ENCODE results near the gene ABAT.

DNA sequence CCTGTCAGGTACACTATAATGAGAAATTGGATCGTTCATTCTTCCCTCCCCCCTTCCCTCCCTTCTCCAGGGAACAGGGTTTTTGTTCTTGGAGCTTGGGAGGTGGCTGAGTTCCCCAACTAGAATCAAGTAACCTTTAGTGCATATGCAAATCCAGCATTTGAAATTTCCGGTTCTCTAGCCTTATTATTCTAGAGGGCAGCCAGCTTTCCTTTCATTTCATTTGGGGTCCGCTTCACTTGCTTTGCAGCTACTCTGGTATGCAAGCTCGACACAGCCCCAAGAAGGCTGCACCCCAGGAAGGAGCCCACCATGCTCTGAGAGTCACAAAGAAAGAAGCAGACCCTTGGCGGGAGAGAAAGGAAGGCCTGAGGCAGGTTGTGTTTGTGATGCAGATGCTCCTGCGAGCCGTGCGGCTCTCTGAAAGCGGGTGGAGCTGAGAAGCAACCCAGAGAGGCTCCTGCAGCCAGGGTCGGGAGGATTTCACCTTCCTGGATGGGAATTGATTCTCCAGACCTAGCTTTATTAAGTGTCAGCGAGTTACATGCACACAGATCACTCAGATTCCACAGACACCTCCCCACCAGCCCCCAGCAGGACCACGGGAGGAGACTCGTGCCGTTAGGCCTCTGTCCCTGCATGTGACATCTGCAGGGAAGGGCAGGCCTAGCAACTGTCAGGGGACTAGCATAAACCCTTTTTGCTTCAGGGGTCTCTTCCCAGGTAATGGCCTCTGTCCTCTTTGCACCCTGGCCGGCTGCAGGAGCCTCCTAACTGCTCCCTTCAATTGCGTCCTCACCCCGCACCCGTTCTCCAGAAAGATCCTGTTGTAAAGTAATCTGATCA is 157.7 kb downstream of the ABAT start:
- TF ChIP-seq ISL1 (CRISPR knock-in tag; IDR thresholded peaks at IDR 0.05) (no peak), OSR1 (CRISPR knock-in tag; IDR thresholded peaks at IDR 0.05) (no peak), ARNTL (CRISPR knock-in tag; IDR thresholded peaks at IDR 0.05; ENCODE audit: borderline replicate concordance, low read depth) (no peak), PPARA (CRISPR knock-in tag; IDR thresholded peaks at IDR 0.05; ENCODE audit: borderline replicate concordance) (no peak), ESRRG (CRISPR knock-in tag; IDR thresholded peaks at IDR 0.05) (no peak), RARB (CRISPR knock-in tag; IDR thresholded peaks at IDR 0.05) (no peak), ZC3H10 (CRISPR knock-in tag; IDR thresholded peaks at IDR 0.05) (no peak), ZFP3 (CRISPR knock-in tag; IDR thresholded peaks at IDR 0.05) (no peak)
- TF ChIP-seq, protein P1, sequence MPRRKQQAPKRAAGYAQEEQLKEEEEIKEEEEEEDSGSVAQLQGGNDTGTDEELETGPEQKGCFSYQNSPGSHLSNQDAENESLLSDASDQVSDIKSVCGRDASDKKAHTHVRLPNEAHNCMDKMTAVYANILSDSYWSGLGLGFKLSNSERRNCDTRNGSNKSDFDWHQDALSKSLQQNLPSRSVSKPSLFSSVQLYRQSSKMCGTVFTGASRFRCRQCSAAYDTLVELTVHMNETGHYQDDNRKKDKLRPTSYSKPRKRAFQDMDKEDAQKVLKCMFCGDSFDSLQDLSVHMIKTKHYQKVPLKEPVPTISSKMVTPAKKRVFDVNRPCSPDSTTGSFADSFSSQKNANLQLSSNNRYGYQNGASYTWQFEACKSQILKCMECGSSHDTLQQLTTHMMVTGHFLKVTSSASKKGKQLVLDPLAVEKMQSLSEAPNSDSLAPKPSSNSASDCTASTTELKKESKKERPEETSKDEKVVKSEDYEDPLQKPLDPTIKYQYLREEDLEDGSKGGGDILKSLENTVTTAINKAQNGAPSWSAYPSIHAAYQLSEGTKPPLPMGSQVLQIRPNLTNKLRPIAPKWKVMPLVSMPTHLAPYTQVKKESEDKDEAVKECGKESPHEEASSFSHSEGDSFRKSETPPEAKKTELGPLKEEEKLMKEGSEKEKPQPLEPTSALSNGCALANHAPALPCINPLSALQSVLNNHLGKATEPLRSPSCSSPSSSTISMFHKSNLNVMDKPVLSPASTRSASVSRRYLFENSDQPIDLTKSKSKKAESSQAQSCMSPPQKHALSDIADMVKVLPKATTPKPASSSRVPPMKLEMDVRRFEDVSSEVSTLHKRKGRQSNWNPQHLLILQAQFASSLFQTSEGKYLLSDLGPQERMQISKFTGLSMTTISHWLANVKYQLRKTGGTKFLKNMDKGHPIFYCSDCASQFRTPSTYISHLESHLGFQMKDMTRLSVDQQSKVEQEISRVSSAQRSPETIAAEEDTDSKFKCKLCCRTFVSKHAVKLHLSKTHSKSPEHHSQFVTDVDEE (CRISPR knock-in tag; IDR thresholded peaks at IDR 0.05), result no peak
- TF ChIP-seq, protein P2, sequence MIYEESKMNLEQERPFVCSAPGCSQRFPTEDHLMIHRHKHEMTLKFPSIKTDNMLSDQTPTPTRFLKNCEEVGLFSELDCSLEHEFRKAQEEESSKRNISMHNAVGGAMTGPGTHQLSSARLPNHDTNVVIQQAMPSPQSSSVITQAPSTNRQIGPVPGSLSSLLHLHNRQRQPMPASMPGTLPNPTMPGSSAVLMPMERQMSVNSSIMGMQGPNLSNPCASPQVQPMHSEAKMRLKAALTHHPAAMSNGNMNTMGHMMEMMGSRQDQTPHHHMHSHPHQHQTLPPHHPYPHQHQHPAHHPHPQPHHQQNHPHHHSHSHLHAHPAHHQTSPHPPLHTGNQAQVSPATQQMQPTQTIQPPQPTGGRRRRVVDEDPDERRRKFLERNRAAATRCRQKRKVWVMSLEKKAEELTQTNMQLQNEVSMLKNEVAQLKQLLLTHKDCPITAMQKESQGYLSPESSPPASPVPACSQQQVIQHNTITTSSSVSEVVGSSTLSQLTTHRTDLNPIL (CRISPR knock-in tag; IDR thresholded peaks at IDR 0.05; ENCODE audit: low read depth), result no peak

Data from SK-N-SH treated with all-trans-retinoic acid at 6 μM for 48 hours (cell line).